ENCODE measurements around the gene OR8J1.
A peak's percentile ranks its signal among the peaks of the same experiment; 100 is the strongest.

The OR8J1 gene

GRCh38 chr11:56333156-56333555, 20.9 kb upstream of the OR8J1 start:
- Histone ChIP-seq H2AK5ac (ENCODE audit: low read length) (no peak overlapping the region), H3K4me1 (ENCODE audit: control insufficient read depth in 1 of 2, insufficient read depth in 2 of 2, low read length in 2 of 2) (no peaks in the 10 kb centered on the region), H3K79me1 (ENCODE audit: low read length) (no peaks in the 10 kb centered on the region), H4K8ac (ENCODE audit: low read depth, low read length) (no peak overlapping the region), H4K12ac (ENCODE audit: low read depth, low read length) (no peak overlapping the region), H3K79me2 (ENCODE audit: control insufficient read depth, insufficient read depth, low read length, poor library complexity) (no peaks in the 10 kb centered on the region), H3K9me3 (ENCODE audit: insufficient read depth, low read depth, low read length) (no peaks in the 10 kb centered on the region), H2BK120ac (ENCODE audit: insufficient read depth, low read length, poor library complexity) (no peak overlapping the region), H3K4me2 (ENCODE audit: low read length) (no peak overlapping the region), H2BK12ac (ENCODE audit: low read length) (no peak overlapping the region), H3K36me3 (ENCODE audit: control insufficient read depth in 1 of 2, insufficient read depth in 2 of 2, low read length in 2 of 2) (no peaks in the 10 kb centered on the region), H3K14ac (ENCODE audit: low read length) (no peak overlapping the region), H3K27me3 (ENCODE audit: insufficient read depth, low read length) (no peaks in the 10 kb centered on the region), H4K91ac (ENCODE audit: low read depth, low read length) (no peak overlapping the region), H3K9ac (ENCODE audit: low read length) (no peak overlapping the region), H3K18ac (ENCODE audit: low read length) (no peak overlapping the region), H3K27ac (ENCODE audit: low read depth, low read length) (no peak overlapping the region), H2BK5ac (ENCODE audit: low read depth, low read length, poor library complexity) (no peak overlapping the region), H3K4me3 (ENCODE audit: low read depth, low read length) (no peak overlapping the region), H2AFZ (ENCODE audit: insufficient read depth, low read length, poor library complexity) (no peak overlapping the region), H3K4ac (ENCODE audit: low read depth, low read length) (no peak overlapping the region), H3K23ac (ENCODE audit: low read length) (no peak overlapping the region)
- no CpG with 5 or more reads among the region's 3 CpGs for WGBS (ENCODE audit: extremely low coverage, insufficient coverage, insufficient read length)
- peak in 1 of 2 donors; percentile 3 for DNase-seq

- H4K91ac ChIP-seq (ENCODE audit: low read depth, low read length) = no peak overlapping the region
- H2BK5ac ChIP-seq (ENCODE audit: low read depth, low read length, poor library complexity) = no peak overlapping the region
- no peak overlapping the region for H3K9ac ChIP-seq (ENCODE audit: low read length)
- no peak overlapping the region for H3K4me2 ChIP-seq (ENCODE audit: low read length)
- H3K27ac ChIP-seq (ENCODE audit: low read depth, low read length) = no peak overlapping the region
- no peak overlapping the region for H3K23ac ChIP-seq (ENCODE audit: low read length)
- H3K4me3 ChIP-seq (ENCODE audit: low read depth, low read length) = no peak overlapping the region
- H3K27me3 ChIP-seq (ENCODE audit: insufficient read depth, low read length) = no peaks in the 10 kb centered on the region
- no peak overlapping the region for H2AK5ac ChIP-seq (ENCODE audit: low read length)
- H4K8ac ChIP-seq (ENCODE audit: low read depth, low read length) = no peak overlapping the region
- no peaks in the 10 kb centered on the region for H3K79me1 ChIP-seq (ENCODE audit: low read length)
- no peaks in the 10 kb centered on the region for H3K79me2 ChIP-seq (ENCODE audit: control insufficient read depth, insufficient read depth, low read length, poor library complexity)
- no peaks in the 10 kb centered on the region for H3K4me1 ChIP-seq (ENCODE audit: control insufficient read depth in 1 of 2, insufficient read depth in 2 of 2, low read length in 2 of 2)
- no peak overlapping the region for H2BK12ac ChIP-seq (ENCODE audit: low read length)
- H3K14ac ChIP-seq (ENCODE audit: low read length) = no peak overlapping the region
- no peak overlapping the region for H2BK120ac ChIP-seq (ENCODE audit: insufficient read depth, low read length, poor library complexity)
- no peaks in the 10 kb centered on the region for H3K9me3 ChIP-seq (ENCODE audit: insufficient read depth, low read depth, low read length)
- no peak overlapping the region for H3K4ac ChIP-seq (ENCODE audit: low read depth, low read length)
- no peak overlapping the region for H3K18ac ChIP-seq (ENCODE audit: low read length)
- H2AFZ ChIP-seq (ENCODE audit: insufficient read depth, low read length, poor library complexity) = no peak overlapping the region
- DNase-seq = no peak
- no peaks in the 10 kb centered on the region for H3K36me3 ChIP-seq (ENCODE audit: control insufficient read depth in 1 of 2, insufficient read depth in 2 of 2, low read length in 2 of 2)
- H4K12ac ChIP-seq (ENCODE audit: low read depth, low read length) = no peak overlapping the region
Observed at GRCh38 chr11:56340289-56340688, 13.8 kb upstream of the OR8J1 start.

- H2BK12ac ChIP-seq (ENCODE audit: low read length) = no peak within 1 kb of the TSS
- no peak within 1 kb of the TSS for H3K9ac ChIP-seq (ENCODE audit: low read length)
- H4K91ac ChIP-seq (ENCODE audit: low read depth, low read length) = no peak within 1 kb of the TSS
- no peak within 1 kb of the TSS for H2AFZ ChIP-seq (ENCODE audit: insufficient read depth, low read length, poor library complexity)
- H2BK120ac ChIP-seq (ENCODE audit: insufficient read depth, low read length, poor library complexity) = no peak within 1 kb of the TSS
- no peak within 1 kb of the TSS for H4K12ac ChIP-seq (ENCODE audit: low read depth, low read length)
- no peak within 1 kb of the TSS for H2AK5ac ChIP-seq (ENCODE audit: low read length)
- H3K9me3 ChIP-seq (ENCODE audit: insufficient read depth, low read depth, low read length) = no peaks in the 10 kb centered on the region
- H3K27me3 ChIP-seq (ENCODE audit: insufficient read depth, low read length) = no peaks in the 10 kb centered on the region
- H3K4ac ChIP-seq (ENCODE audit: low read depth, low read length) = no peak within 1 kb of the TSS
- H3K4me2 ChIP-seq (ENCODE audit: low read length) = no peak within 1 kb of the TSS
- H3K36me3 ChIP-seq (ENCODE audit: control insufficient read depth in 1 of 2, insufficient read depth in 2 of 2, low read length in 2 of 2) = no peaks in the 10 kb centered on the region
- H3K79me1 ChIP-seq (ENCODE audit: low read length) = no peaks in the 10 kb centered on the region
- no peak within 1 kb of the TSS for H3K23ac ChIP-seq (ENCODE audit: low read length)
- WGBS (ENCODE audit: extremely low coverage, insufficient coverage, insufficient read length) = no CpG with 5 or more reads among the region's 1 CpG
- DNase-seq = no peak
- no peak within 1 kb of the TSS for H4K8ac ChIP-seq (ENCODE audit: low read depth, low read length)
- H2BK5ac ChIP-seq (ENCODE audit: low read depth, low read length, poor library complexity) = no peak within 1 kb of the TSS
- no peak within 1 kb of the TSS for H3K4me3 ChIP-seq (ENCODE audit: low read depth, low read length)
- H3K79me2 ChIP-seq (ENCODE audit: control insufficient read depth, insufficient read depth, low read length, poor library complexity) = no peaks in the 10 kb centered on the region
- H3K18ac ChIP-seq (ENCODE audit: low read length) = no peak within 1 kb of the TSS
- no peaks in the 10 kb centered on the region for H3K4me1 ChIP-seq (ENCODE audit: control insufficient read depth in 1 of 2, insufficient read depth in 2 of 2, low read length in 2 of 2)
- no peak within 1 kb of the TSS for H3K14ac ChIP-seq (ENCODE audit: low read length)
- H3K27ac ChIP-seq (ENCODE audit: low read depth, low read length) = no peak within 1 kb of the TSS
Observed at GRCh38 chr11:56345739-56346138, 8.4 kb upstream of the OR8J1 start, which contains the start of gene OR8K1. Gene OR8K1, plus strand, starts transcription at chr11:56346039. Its CDS starts 0 bp downstream, at chr11:56346039.

- H3K18ac ChIP-seq (ENCODE audit: low read length) = no peak within 1 kb of the TSS
Observed at GRCh38 chr11:56375324-56375723, 21.2 kb downstream of the OR8J1 start, which contains the start of gene OR8U1. Gene OR8U1, plus strand, starts transcription at chr11:56375624. Its CDS starts 0 bp downstream, at chr11:56375624.

More at GRCh38 chr11:56375324-56375723, 21.2 kb downstream of the OR8J1 start, which contains the start of gene OR8U1:
- no peak within 1 kb of the TSS for H3K4me3 ChIP-seq (ENCODE audit: low read depth, low read length)
- H3K79me1 ChIP-seq (ENCODE audit: low read length) = no peaks in the 10 kb centered on the region
- H2BK12ac ChIP-seq (ENCODE audit: low read length) = no peak within 1 kb of the TSS
- no peak within 1 kb of the TSS for H3K14ac ChIP-seq (ENCODE audit: low read length)
- H4K12ac ChIP-seq (ENCODE audit: low read depth, low read length) = no peak within 1 kb of the TSS
- no peaks in the 10 kb centered on the region for H3K27me3 ChIP-seq (ENCODE audit: insufficient read depth, low read length)
- H2BK5ac ChIP-seq (ENCODE audit: low read depth, low read length, poor library complexity) = no peak within 1 kb of the TSS
- H3K23ac ChIP-seq (ENCODE audit: low read length) = peak within 1 kb of the TSS; percentile 0
- no peak for DNase-seq
- H2AFZ ChIP-seq (ENCODE audit: insufficient read depth, low read length, poor library complexity) = no peak within 1 kb of the TSS
- H2AK5ac ChIP-seq (ENCODE audit: low read length) = no peak within 1 kb of the TSS
- H3K36me3 ChIP-seq (ENCODE audit: control insufficient read depth in 1 of 2, insufficient read depth in 2 of 2, low read length in 2 of 2) = no peaks in the 10 kb centered on the region
- H2BK120ac ChIP-seq (ENCODE audit: insufficient read depth, low read length, poor library complexity) = no peak within 1 kb of the TSS
- no peak within 1 kb of the TSS for H4K8ac ChIP-seq (ENCODE audit: low read depth, low read length)
- H3K79me2 ChIP-seq (ENCODE audit: control insufficient read depth, insufficient read depth, low read length, poor library complexity) = no peaks in the 10 kb centered on the region
- no peak within 1 kb of the TSS for H3K4ac ChIP-seq (ENCODE audit: low read depth, low read length)
- no peak within 1 kb of the TSS for H3K4me2 ChIP-seq (ENCODE audit: low read length)
- H4K91ac ChIP-seq (ENCODE audit: low read depth, low read length) = no peak within 1 kb of the TSS
- no peaks in the 10 kb centered on the region for H3K4me1 ChIP-seq (ENCODE audit: control insufficient read depth in 1 of 2, insufficient read depth in 2 of 2, low read length in 2 of 2)
- H3K9me3 ChIP-seq (ENCODE audit: insufficient read depth, low read depth, low read length) = peaks cover 2% of the 10 kb centered on the region
- no peak within 1 kb of the TSS for H3K27ac ChIP-seq (ENCODE audit: low read depth, low read length)
- WGBS (ENCODE audit: extremely low coverage, insufficient coverage, insufficient read length) = no CpG with 5 or more reads among the region's 2 CpGs
- H3K9ac ChIP-seq (ENCODE audit: low read length) = no peak within 1 kb of the TSS

Measured in trophoblast cell (in vitro differentiated cells and primary cell).